Measurements from ENCODE around the gene DRG2.

Gene DRG2

DNA sequence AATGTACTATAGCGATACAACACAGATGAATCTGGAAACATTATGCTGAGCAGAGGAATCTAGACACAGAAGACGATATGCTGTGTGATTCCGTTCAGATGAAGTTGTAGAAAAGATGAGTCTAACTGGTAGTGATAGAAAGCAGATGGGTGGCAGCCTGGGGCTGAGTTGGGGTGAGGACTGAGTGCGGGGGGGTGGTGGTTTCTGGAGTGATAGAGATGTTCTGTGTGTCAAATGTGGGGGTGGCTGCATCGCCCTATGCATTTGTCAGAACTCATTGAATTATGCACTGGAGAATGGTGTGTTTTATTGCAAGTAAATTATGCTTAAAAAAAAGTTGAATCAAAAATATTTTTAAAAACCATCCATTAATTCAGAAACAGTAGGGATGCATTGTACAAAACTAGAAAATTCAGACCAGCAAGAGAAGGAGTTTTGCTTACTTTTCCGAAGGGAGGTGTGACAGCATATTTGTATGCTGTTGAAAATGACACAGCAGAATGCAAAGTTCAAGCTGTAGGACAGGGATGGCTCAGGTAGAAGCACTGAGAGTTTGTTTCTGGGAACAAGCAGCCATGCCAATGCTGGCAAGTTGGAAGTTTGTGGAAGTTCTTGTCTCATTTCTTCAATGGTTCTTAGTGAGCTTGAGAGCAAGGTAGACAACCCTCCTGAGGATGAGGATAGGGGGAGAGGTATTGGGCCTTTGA lies 13.0 kb upstream of the DRG2 start:
- H3K4me3 ChIP-seq (ENCODE audit: low read depth, low read length): no peak overlapping the region
- TF ChIP-seq, protein P1, sequence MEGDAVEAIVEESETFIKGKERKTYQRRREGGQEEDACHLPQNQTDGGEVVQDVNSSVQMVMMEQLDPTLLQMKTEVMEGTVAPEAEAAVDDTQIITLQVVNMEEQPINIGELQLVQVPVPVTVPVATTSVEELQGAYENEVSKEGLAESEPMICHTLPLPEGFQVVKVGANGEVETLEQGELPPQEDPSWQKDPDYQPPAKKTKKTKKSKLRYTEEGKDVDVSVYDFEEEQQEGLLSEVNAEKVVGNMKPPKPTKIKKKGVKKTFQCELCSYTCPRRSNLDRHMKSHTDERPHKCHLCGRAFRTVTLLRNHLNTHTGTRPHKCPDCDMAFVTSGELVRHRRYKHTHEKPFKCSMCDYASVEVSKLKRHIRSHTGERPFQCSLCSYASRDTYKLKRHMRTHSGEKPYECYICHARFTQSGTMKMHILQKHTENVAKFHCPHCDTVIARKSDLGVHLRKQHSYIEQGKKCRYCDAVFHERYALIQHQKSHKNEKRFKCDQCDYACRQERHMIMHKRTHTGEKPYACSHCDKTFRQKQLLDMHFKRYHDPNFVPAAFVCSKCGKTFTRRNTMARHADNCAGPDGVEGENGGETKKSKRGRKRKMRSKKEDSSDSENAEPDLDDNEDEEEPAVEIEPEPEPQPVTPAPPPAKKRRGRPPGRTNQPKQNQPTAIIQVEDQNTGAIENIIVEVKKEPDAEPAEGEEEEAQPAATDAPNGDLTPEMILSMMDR (IDR thresholded peaks at IDR 0.05; ENCODE audit: insufficient read depth, low read depth, low read length, missing control alignments): no peak
- DNase-seq (ENCODE audit: low read depth): no peak

DNA sequence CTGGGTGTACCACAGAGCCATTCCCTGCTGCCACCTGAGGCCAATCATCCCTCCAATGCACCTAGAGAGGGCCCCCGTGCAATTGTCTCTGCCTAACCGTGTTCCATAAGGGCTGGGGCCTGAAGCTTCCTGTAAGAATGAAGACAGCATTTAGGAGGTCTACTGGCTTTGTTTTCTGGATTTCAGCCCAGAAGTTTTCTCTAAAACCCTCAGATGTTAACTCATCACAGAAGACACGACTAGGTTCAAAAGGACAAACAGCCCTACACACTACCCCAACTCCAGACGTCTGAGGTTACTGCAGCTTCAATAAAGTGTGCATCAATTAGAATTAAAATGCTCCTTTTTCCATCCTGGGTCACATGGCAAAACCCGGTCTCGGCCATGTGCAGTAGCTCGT lies 10.8 kb upstream of the DRG2 start:
- no peak for DNase-seq (ENCODE audit: low read depth)
- H3K4me3 ChIP-seq (ENCODE audit: low read depth, low read length): no peak overlapping the region
- TF ChIP-seq, protein P1 (IDR thresholded peaks at IDR 0.05; ENCODE audit: insufficient read depth, low read depth, low read length, missing control alignments): no peak

GRCh38 chr17:18079543-18079942 lies 8.2 kb upstream of the DRG2 start:
- no peak for DNase-seq (ENCODE audit: low read depth)
- no peak overlapping the region for H3K4me3 ChIP-seq (ENCODE audit: low read depth, low read length)
- TF ChIP-seq, protein P1 (IDR thresholded peaks at IDR 0.05; ENCODE audit: insufficient read depth, low read depth, low read length, missing control alignments): no peak

- H3K4me3 ChIP-seq (ENCODE audit: low read depth, low read length): no peak overlapping the region
- DNase-seq (ENCODE audit: low read depth): no peak
- TF ChIP-seq, protein P1 (IDR thresholded peaks at IDR 0.05; ENCODE audit: insufficient read depth, low read depth, low read length, missing control alignments): no peak
These were observed 3.5 kb upstream of the DRG2 start for GRCh38 chr17:18084256-18084655.

DNA sequence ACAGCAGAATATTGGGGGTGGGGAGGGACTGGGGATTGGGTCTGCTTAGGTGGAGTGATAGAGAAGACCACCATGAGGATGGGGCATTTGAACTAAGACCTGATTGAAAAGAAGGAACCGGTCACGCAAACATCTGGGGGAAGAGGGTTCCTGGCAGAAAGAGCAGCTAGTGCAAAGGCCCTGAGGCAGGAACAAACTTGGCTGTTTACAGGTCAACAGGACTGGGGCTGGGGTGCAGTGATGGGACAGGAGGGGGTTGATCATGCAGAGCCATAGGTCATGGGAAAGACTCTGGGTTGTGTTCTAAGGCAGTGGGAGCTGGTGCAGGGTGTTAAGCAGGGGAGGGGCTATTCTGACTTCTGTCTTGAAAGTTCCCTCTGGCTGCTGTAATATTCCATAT lies 1.9 kb downstream of the DRG2 start:
- no peak for DNase-seq (ENCODE audit: low read depth)
- TF ChIP-seq, protein P1 (IDR thresholded peaks at IDR 0.05; ENCODE audit: insufficient read depth, low read depth, low read length, missing control alignments): no peak
- H3K4me3 ChIP-seq (ENCODE audit: low read depth, low read length): no peak overlapping the region

GRCh38 chr17:18093616-18094408 lies 6.1 kb downstream of the DRG2 start:
- DNase-seq (ENCODE audit: low read depth): no peak
- TF ChIP-seq, protein P1 (IDR thresholded peaks at IDR 0.05; ENCODE audit: insufficient read depth, low read depth, low read length, missing control alignments): no peak

More at GRCh38 chr17:18093616-18094408, 6.1 kb downstream of the DRG2 start:
- no peak overlapping the region for H3K4me3 ChIP-seq (ENCODE audit: low read depth, low read length)

All from GM12865 (cell line).